CD4-positive, alpha-beta T cell treated with Interleukin-17A for 1 hour (primary cell): ENCODE measurements around the gene SNW1.
"Not testable (repeated sequence)": the region's sequence is repeated elsewhere in the genome, so short reads cannot be mapped to it uniquely, and the experiment has no call there.

ENCODE experiments used
- DNase-seq: peaks from one replicate; pipeline ENCODE4 v3.0.0-alpha.2; 2020

Gene SNW1

GRCh38 chr14:77747425-77747824 lies 13.5 kb downstream of the SNW1 start:
- DNase-seq, result not testable (repeated sequence)

- DNase-seq, result no peak
Measured at GRCh38 chr14:77746064-77746702, 14.8 kb downstream of the SNW1 start.

GRCh38 chr14:77741438-77741837 lies 19.5 kb downstream of the SNW1 start:
- DNase-seq, result no peak

GRCh38 chr14:77738559-77739250 lies 22.3 kb downstream of the SNW1 start:
- DNase-seq, result peak; percentile 10

- DNase-seq, result no peak
Measured at GRCh38 chr14:77730976-77731497, 29.9 kb downstream of the SNW1 start.

DNA sequence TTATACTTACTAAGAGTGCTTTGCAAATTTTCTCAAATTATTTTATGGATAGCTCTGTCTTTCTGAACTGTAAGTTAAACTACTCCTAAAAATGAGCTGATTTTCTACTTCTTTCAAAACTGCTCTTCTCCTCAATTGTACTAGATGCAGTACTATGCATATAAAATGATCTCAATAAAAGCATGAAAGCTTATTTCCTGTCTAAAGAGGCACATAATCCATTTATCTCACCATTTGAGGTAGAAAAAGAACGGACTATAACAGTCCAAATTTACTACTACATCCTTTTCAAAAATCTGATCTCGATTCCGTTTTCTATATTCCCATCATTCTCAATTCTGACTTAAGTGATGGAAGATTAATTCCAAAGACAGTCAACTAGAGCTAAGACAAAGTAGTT lies 38.7 kb downstream of the SNW1 start:
- DNase-seq, result no peak

DNA sequence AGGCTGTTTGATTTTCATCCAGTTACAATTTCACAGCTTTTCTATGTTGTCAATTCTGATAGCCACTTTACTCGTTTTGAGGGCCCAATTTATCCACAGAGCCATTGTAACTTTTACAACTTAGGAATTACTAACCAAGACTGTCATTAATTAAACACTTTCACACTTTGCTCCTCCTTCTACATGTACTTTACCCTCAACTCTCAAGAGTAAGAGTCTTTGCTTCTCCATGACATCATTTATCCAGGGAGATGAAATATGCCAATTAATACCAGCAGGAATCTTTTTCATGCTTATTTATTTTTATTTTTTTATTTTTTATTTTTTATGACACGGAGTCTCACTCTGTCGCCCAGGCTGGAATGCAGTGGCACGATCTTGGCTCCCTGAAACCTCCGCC lies 39.5 kb downstream of the SNW1 start:
- no peak for DNase-seq

GRCh38 chr14:77717608-77718305 lies 43.2 kb downstream of the SNW1 start:
- no peak for DNase-seq

- no peak for DNase-seq
Measured at GRCh38 chr14:77714926-77715325, 46.0 kb downstream of the SNW1 start.

GRCh38 chr14:77710364-77710763 lies 50.6 kb downstream of the SNW1 start:
- no peak for DNase-seq

GRCh38 chr14:77709412-77709811 lies 51.5 kb downstream of the SNW1 start:
- no peak for DNase-seq

GRCh38 chr14:77708749-77709148 lies 52.2 kb downstream of the SNW1 start:
- no peak for DNase-seq

GRCh38 chr14:77707724-77708408 lies 53.1 kb downstream of the SNW1 start, which contains the start of the genes ALKBH1 and SLIRP:
Gene ALKBH1 (minus strand): TSS chr14:77708023. CDS start chr14:77708004, 19 bp downstream.
Gene SLIRP (plus strand): TSS chr14:77708103. CDS start chr14:77708112, 9 bp downstream.
- DNase-seq, result peak; percentile 91

DNA sequence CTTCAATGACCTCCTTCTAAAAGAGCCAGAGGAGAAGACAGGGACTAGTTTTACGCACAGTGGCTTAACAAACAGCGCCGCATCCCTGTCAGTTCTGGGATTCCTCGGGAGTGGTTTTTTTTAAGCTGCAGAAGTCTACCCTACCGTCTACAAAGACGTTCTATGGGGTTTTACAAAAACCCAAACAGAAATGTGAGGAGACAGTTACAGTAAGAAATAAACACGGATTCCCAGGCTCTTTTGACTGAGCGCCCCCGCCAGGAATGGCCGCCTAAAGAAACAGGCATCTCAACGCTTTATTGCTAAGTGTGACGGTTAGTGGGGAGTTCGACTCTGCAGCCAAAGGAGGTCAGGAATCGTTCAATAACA lies 53.6 kb downstream of the SNW1 start:
- DNase-seq, result no peak

DNA sequence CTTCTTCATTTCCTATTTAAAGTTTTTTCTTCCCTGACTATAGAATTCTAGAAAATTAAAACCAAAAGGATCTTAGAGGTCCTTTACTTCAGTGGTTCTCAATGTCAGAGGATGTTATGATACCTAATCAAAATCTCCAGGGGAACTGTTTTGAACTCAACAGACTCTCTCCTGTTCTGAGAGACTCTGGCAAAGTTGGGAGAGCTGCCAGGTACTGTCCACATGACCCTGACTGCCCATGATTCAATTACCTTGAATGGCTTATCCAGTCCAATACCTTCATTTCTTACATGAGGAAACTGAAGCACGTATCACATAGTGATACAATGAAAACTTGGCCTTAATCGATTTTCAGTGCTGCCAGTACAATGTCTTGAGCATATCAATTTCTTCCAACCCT lies 69.7 kb downstream of the SNW1 start:
- no peak for DNase-seq

GRCh38 chr14:77682158-77682553 lies 78.8 kb downstream of the SNW1 start:
- no peak for DNase-seq

DNA sequence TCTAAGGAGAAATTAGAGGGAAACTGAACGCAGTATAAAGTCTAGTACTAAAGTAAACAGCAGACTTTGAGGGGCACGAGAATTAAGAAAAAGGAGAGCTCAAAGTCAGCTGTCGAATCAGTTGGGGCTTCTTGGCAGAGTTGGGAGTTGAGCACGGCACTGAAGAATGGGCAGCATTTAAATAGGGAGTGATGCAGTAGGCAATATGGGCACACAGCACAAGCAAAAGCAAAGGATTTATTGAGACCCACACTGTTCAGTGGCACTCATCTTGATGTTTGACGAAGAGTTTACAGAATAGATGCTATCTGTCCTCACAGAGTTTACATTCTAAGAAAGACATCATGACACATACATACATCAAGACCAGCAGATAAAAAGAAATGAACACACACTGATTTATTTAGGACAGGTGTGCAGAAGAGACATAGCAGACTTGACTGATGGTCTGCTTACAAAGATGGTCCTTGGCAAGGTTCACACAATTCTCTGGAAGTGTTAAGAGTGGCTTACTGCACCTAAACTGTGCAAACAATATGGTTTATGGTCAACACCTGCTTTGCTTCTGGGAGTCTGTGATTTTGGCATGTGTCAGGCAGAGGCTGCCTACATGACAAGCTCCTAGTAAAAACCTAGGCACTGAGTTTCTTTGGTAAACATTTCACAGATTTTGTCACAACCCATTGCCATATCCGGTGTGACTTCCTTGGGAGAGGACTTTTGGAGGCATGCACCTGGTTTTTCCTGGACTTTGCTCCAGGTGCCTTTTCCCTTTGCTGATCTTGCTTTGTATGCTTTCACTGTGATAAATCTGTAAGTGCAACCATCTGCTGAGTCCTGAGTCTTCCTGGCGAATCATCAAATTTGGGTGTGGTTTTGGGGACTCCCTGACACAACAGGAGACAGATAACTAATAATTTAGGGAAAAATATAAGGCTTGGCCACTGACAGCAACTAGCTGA lies 79.5 kb downstream of the SNW1 start:
- no peak for DNase-seq

- no peak for DNase-seq
Measured at GRCh38 chr14:77674931-77675330, 86.0 kb downstream of the SNW1 start.

DNA sequence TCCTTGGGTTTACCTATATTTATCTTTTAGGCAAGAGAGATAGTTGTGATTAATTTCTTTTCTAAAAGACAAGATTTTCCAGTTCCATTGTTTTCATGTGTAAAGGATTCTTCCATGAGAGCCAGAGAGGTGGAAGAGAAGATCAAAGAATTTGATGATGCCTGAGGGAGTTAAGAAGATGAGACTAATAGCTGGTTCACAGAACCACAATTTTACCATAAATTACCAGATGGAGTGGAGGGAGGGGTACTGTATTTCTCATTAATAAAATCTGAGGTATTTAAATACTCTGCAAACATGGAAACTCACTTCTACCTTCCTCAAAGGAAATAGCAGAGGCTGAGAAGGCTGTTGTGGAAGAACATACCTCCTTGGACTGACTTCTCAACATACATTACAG lies 87.8 kb downstream of the SNW1 start:
- no peak for DNase-seq
